GM21447 (cell line): ENCODE data around the gene GRIK1.

Experiments used
- ATAC-seq: cut with Tn5 transposase; IDR thresholded peaks from one replicate; pipeline ENCODE4 v1.9.1; 2021; ENCODE audit not compliant: unreplicated experiment

GRIK1 gene

GRCh38 chr21:29829564-29830275 lies 110.1 kb downstream of the GRIK1 start:
- no peak for ATAC-seq

- ATAC-seq: no peak
Observed at GRCh38 chr21:29827647-29828046, 112.1 kb downstream of the GRIK1 start.

GRCh38 chr21:29827236-29827635 lies 112.6 kb downstream of the GRIK1 start:
- ATAC-seq: no peak

- ATAC-seq: no peak
Observed at GRCh38 chr21:29826386-29826785, 113.4 kb downstream of the GRIK1 start.

GRCh38 chr21:29825936-29826335 lies 113.9 kb downstream of the GRIK1 start:
- ATAC-seq: no peak

- no peak for ATAC-seq
Observed at GRCh38 chr21:29825345-29825744, 114.5 kb downstream of the GRIK1 start.

GRCh38 chr21:29822064-29822463 lies 117.7 kb downstream of the GRIK1 start:
- no peak for ATAC-seq

- no peak for ATAC-seq
Observed at GRCh38 chr21:29821230-29821629, 118.6 kb downstream of the GRIK1 start.

- no peak for ATAC-seq
Observed at GRCh38 chr21:29819675-29820326, 120.0 kb downstream of the GRIK1 start.

- ATAC-seq: no peak
Observed at GRCh38 chr21:29818383-29818921, 121.3 kb downstream of the GRIK1 start.

- no peak for ATAC-seq
Observed at GRCh38 chr21:29817450-29817849, 122.3 kb downstream of the GRIK1 start.

GRCh38 chr21:29812947-29813346 lies 126.8 kb downstream of the GRIK1 start:
- no peak for ATAC-seq

GRCh38 chr21:29810871-29811270 lies 128.9 kb downstream of the GRIK1 start:
- ATAC-seq: no peak

- no peak for ATAC-seq
Observed at GRCh38 chr21:29808153-29808552, 131.6 kb downstream of the GRIK1 start.

- ATAC-seq: no peak
Observed at GRCh38 chr21:29805105-29805504, 134.7 kb downstream of the GRIK1 start.

- ATAC-seq: no peak
Observed at GRCh38 chr21:29803191-29803590, 136.6 kb downstream of the GRIK1 start.

- no peak for ATAC-seq
Observed at GRCh38 chr21:29801122-29801521, 138.7 kb downstream of the GRIK1 start.

GRCh38 chr21:29800056-29800455 lies 139.7 kb downstream of the GRIK1 start:
- no peak for ATAC-seq

- ATAC-seq: no peak
Observed at GRCh38 chr21:29798840-29799239, 141.0 kb downstream of the GRIK1 start.

GRCh38 chr21:29797155-29797554 lies 142.6 kb downstream of the GRIK1 start:
- no peak for ATAC-seq

GRCh38 chr21:29793712-29794111 lies 146.1 kb downstream of the GRIK1 start:
- ATAC-seq: no peak

- no peak for ATAC-seq
Observed at GRCh38 chr21:29789393-29789792, 150.4 kb downstream of the GRIK1 start.
